Neural cell (in vitro differentiated cells): ENCODE results near the gene SLCO6A1.

Experiments
- SMC3 ChIP-seq: fragments of 450-650 bp; conservative IDR thresholded peaks from 2 replicates; pipeline ENCODE4 v1.6.1; 2014; ENCODE audit warnings: antibody characterized with exemption, mild to moderate bottlenecking, moderate library complexity; ENCODE audit not compliant: poor library complexity
- TF ChIP-seq, protein P1 (sequence below): fragments of 450-650 bp; IDR thresholded peaks from 2 replicates; pipeline ENCODE4 v1.5.1; 2014; ENCODE audit warnings: antibody characterized with exemption, mild to moderate bottlenecking, moderate library complexity; ENCODE audit not compliant: poor library complexity, severe bottlenecking

DNA sequence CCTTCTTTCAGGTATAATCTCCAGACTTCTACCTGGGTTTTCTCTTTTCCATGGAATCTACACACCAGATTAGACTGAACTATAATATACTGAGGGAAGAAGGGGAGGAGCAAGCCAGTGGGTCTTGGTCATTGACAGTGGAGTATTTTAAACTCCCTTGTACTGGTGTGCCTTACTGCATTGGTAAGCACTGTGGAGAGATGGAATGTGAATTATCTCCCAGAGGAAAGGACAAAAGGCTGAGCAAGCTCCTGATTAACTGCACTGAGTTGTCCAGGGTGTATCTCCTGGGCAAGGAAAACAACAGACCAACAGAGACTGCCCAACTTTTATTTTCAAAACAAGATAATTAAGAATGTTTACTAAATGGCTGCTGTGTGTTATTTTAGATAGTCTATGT, 29.8 kb upstream of the SLCO6A1 start:
- TF ChIP-seq, protein P1, sequence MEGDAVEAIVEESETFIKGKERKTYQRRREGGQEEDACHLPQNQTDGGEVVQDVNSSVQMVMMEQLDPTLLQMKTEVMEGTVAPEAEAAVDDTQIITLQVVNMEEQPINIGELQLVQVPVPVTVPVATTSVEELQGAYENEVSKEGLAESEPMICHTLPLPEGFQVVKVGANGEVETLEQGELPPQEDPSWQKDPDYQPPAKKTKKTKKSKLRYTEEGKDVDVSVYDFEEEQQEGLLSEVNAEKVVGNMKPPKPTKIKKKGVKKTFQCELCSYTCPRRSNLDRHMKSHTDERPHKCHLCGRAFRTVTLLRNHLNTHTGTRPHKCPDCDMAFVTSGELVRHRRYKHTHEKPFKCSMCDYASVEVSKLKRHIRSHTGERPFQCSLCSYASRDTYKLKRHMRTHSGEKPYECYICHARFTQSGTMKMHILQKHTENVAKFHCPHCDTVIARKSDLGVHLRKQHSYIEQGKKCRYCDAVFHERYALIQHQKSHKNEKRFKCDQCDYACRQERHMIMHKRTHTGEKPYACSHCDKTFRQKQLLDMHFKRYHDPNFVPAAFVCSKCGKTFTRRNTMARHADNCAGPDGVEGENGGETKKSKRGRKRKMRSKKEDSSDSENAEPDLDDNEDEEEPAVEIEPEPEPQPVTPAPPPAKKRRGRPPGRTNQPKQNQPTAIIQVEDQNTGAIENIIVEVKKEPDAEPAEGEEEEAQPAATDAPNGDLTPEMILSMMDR = no peak
- TF ChIP-seq SMC3 = no peak
